H1 (cell line): ENCODE results near the gene LINC01488.

Source experiments
- ATF2 ChIP-seq: IDR thresholded peaks from 2 replicates; pipeline ENCODE4 v1.6.1; 2012; ENCODE audit warnings: low read length, inconsistent platforms
- CTCF ChIP-seq, 3 experiments: IDR thresholded peaks; 1 replicate in 2 of 3; 2 replicates in 1 of 3; pipeline versions ENCODE4 v1.5.1 to v1.6.1; 2011; ENCODE audit warnings: low read length in 3 of 3, mild to moderate bottlenecking in 3 of 3, inconsistent platforms in 2 of 3, low read depth in 1 of 3, moderate library complexity in 1 of 3; ENCODE audit not compliant: insufficient read depth in 1 of 3; ENCODE audit errors: control extremely low read depth in 1 of 3
- EZH2 ChIP-seq: fragments of 200-600 bp; sonication (generic); IDR thresholded peaks from 2 replicates; pipeline ENCODE4 v1.7.1; 2012; ENCODE audit warnings: low read depth, mild to moderate bottlenecking, moderate library complexity, low read length, inconsistent platforms; ENCODE audit not compliant: severe bottlenecking
- JUN ChIP-seq: IDR thresholded peaks from 2 replicates; pipeline ENCODE4 v1.6.1; 2011; ENCODE audit warnings: low read depth, mild to moderate bottlenecking, improper control_type of control experiment, low read length
- KDM1A ChIP-seq: fragments of 200-600, 300-600 bp; sonication (generic); IDR thresholded peaks from 2 replicates; pipeline ENCODE4 v1.7.1; 2016; ENCODE audit warnings: mild to moderate bottlenecking, low read length, borderline replicate concordance
- POLR2A ChIP-seq, 2 experiments: IDR thresholded peaks; 1 replicate in 1 of 2; 2 replicates in 1 of 2; pipeline ENCODE4 v1.6.1; 2011; ENCODE audit warnings: low read depth in 2 of 2, low read length in 2 of 2, mild to moderate bottlenecking in 2 of 2; ENCODE audit errors: control extremely low read depth in 1 of 2
- POLR2AphosphoS5 ChIP-seq: IDR thresholded peaks from 2 replicates; pipeline ENCODE4 v1.6.1; 2011; ENCODE audit warnings: low read depth, low read length
- RNF2 ChIP-seq: fragments of 200-900, 300-1000 bp; sonication (generic); IDR thresholded peaks from 2 replicates; pipeline ENCODE4 v1.7.1; 2016; ENCODE audit warnings: borderline replicate concordance, low read depth, mild to moderate bottlenecking, antibody characterized with exemption, low read length; ENCODE audit not compliant: poor library complexity, severe bottlenecking; ENCODE audit errors: missing control alignments
- SP1 ChIP-seq: IDR thresholded peaks from 2 replicates; pipeline ENCODE4 v1.6.1; 2011; ENCODE audit warnings: low read depth, low read length
- SUZ12 ChIP-seq: fragments of 200-600 bp; sonication (generic); IDR thresholded peaks from 2 replicates; pipeline ENCODE4 v1.6.1; 2012; ENCODE audit warnings: mild to moderate bottlenecking, inconsistent platforms, low read length, moderate library complexity, mixed read lengths
- TCF12 ChIP-seq: IDR thresholded peaks from 2 replicates; pipeline ENCODE4 v1.6.1; 2011; ENCODE audit warnings: low read depth, mild to moderate bottlenecking, low read length
- ZNF274 ChIP-seq: IDR thresholded peaks from 2 replicates; pipeline ENCODE4 v1.7.0; 2012; ENCODE audit warnings: low read length, borderline replicate concordance; ENCODE audit errors: extremely low read depth

- TF ChIP-seq SP1 = no peak
- TF ChIP-seq CTCF (IDR thresholded peaks at IDR 0.05; ENCODE audit: control extremely low read depth in 1 of 3, insufficient read depth in 1 of 3, low read depth in 1 of 3, low read length in 3 of 3) = no peak
- no peak for TF ChIP-seq KDM1A
- no peak for TF ChIP-seq RNF2
- TF ChIP-seq POLR2A (IDR thresholded peaks at IDR 0.05; ENCODE audit: control extremely low read depth in 1 of 2, low read depth in 2 of 2, low read length in 2 of 2) = no peak
- TF ChIP-seq EZH2 = no peak
- TF ChIP-seq JUN = no peak
- no peak for TF ChIP-seq ZNF274
- no peak for TF ChIP-seq POLR2AphosphoS5
- TF ChIP-seq SUZ12 = no peak
- TF ChIP-seq TCF12 = no peak
- TF ChIP-seq ATF2 = no peak
These were observed 61.1 kb downstream of the LINC01488 start for GRCh38 chr11:69542314-69543168.
